ENCODE data around the gene LZIC.
A peak's percentile ranks its signal among the peaks of the same experiment; 100 is the strongest.

Gene LZIC

GRCh38 chr1:9904596-9904995 is 38.6 kb downstream of the LZIC start:
- Histone ChIP-seq H3K27ac (ENCODE audit: poor library complexity, severe bottlenecking) (peak overlapping the region; percentile 1), H3K27me3 (ENCODE audit: insufficient read depth, poor library complexity, severe bottlenecking) (no peaks in the 10 kb centered on the region), H3K4me1 (ENCODE audit: insufficient read depth, poor library complexity, severe bottlenecking) (peaks cover 12% of the 10 kb centered on the region), H3K9me3 (ENCODE audit: severe bottlenecking) (no peaks in the 10 kb centered on the region), H3K36me3 (ENCODE audit: low read depth) (no peaks in the 10 kb centered on the region; the same call in 1 of the 2 replicates), H3K4me3 (ENCODE audit: severe bottlenecking) (no peak overlapping the region)
- ATAC-seq (ENCODE audit: low read depth) (no peak), DNase-seq (ENCODE audit: low spot score) (no peak)
- TF ChIP-seq, protein P1, sequence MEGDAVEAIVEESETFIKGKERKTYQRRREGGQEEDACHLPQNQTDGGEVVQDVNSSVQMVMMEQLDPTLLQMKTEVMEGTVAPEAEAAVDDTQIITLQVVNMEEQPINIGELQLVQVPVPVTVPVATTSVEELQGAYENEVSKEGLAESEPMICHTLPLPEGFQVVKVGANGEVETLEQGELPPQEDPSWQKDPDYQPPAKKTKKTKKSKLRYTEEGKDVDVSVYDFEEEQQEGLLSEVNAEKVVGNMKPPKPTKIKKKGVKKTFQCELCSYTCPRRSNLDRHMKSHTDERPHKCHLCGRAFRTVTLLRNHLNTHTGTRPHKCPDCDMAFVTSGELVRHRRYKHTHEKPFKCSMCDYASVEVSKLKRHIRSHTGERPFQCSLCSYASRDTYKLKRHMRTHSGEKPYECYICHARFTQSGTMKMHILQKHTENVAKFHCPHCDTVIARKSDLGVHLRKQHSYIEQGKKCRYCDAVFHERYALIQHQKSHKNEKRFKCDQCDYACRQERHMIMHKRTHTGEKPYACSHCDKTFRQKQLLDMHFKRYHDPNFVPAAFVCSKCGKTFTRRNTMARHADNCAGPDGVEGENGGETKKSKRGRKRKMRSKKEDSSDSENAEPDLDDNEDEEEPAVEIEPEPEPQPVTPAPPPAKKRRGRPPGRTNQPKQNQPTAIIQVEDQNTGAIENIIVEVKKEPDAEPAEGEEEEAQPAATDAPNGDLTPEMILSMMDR (IDR thresholded peaks at IDR 0.05; ENCODE audit: poor library complexity, severe bottlenecking), result no peak

DNA sequence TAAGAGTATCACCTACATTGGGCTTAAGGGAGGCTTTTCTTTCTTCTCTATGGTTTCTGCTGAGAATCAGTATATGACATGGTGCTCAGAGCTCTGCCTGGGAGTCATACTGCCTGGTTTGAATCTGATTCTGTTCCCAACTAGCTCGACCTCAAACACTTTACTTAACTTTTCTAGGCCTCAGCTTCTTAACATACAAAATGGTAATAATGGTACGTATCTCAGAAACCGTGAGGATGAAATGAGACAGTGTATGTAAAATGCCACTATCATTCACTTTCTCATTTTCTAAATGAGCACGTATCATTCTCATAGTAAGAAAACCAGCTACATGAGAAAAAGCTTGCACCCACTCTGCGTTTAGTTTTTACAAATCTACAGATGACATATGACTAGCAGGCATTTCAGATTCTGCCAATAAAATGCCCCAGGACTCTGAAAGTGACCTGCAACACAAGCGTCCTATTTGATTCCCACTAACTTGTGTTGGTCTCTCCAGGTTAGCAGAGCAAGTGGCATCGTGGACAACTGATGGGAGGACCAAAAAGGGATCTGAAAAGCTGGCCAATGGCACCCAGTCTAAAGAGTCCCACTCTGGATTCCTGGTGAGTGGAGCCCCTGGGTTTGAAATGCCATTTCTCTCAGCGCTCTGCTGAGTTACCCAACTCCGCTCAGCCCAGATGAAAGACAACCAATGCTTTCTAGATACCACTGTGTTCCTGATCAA is 39.2 kb downstream of the LZIC start:
- no peaks in the 10 kb centered on the region; the same call in 1 of the 2 replicates for H3K36me3 ChIP-seq (ENCODE audit: low read depth)
- no peaks in the 10 kb centered on the region for H3K9me3 ChIP-seq (ENCODE audit: severe bottlenecking)
- no peaks in the 10 kb centered on the region for H3K27me3 ChIP-seq (ENCODE audit: insufficient read depth, poor library complexity, severe bottlenecking)
- H3K4me3 ChIP-seq (ENCODE audit: severe bottlenecking), result no peak overlapping the region
- H3K4me1 ChIP-seq (ENCODE audit: insufficient read depth, poor library complexity, severe bottlenecking), result peaks cover 15% of the 10 kb centered on the region
- TF ChIP-seq, protein P1 (IDR thresholded peaks at IDR 0.05; ENCODE audit: poor library complexity, severe bottlenecking), result no peak
- ATAC-seq (ENCODE audit: low read depth) (no peak), DNase-seq (ENCODE audit: low spot score) (no peak)
- no peak overlapping the region for H3K27ac ChIP-seq (ENCODE audit: poor library complexity, severe bottlenecking)

- TF ChIP-seq, protein P1 (IDR thresholded peaks at IDR 0.05; ENCODE audit: poor library complexity, severe bottlenecking), result no peak
- DNase-seq (ENCODE audit: low spot score) (no peak), ATAC-seq (ENCODE audit: low read depth) (no peak)
- Histone ChIP-seq H3K27ac (ENCODE audit: poor library complexity, severe bottlenecking) (peak overlapping the region; percentile 82), H3K27me3 (ENCODE audit: insufficient read depth, poor library complexity, severe bottlenecking) (no peaks in the 10 kb centered on the region), H3K36me3 (ENCODE audit: low read depth) (no peaks in the 10 kb centered on the region; the same call in 1 of the 2 replicates), H3K9me3 (ENCODE audit: severe bottlenecking) (no peaks in the 10 kb centered on the region), H3K4me1 (ENCODE audit: insufficient read depth, poor library complexity, severe bottlenecking) (peaks cover 21% of the 10 kb centered on the region), H3K4me3 (ENCODE audit: severe bottlenecking) (no peak overlapping the region)
Measured at GRCh38 chr1:9902060-9902452, 41.1 kb downstream of the LZIC start.

- Histone ChIP-seq H3K27me3 (ENCODE audit: insufficient read depth, poor library complexity, severe bottlenecking) (no peaks in the 10 kb centered on the region), H3K4me1 (ENCODE audit: insufficient read depth, poor library complexity, severe bottlenecking) (peaks cover 21% of the 10 kb centered on the region), H3K27ac (ENCODE audit: poor library complexity, severe bottlenecking) (peak overlapping the region; percentile 82), H3K4me3 (ENCODE audit: severe bottlenecking) (no peak overlapping the region), H3K9me3 (ENCODE audit: severe bottlenecking) (no peaks in the 10 kb centered on the region), H3K36me3 (ENCODE audit: low read depth) (no peaks in the 10 kb centered on the region; the same call in 1 of the 2 replicates)
- TF ChIP-seq, protein P1 (IDR thresholded peaks at IDR 0.05; ENCODE audit: poor library complexity, severe bottlenecking), result no peak
- DNase-seq (ENCODE audit: low spot score) (no peak), ATAC-seq (ENCODE audit: low read depth) (no peak)
Measured at GRCh38 chr1:9901148-9902059, 41.8 kb downstream of the LZIC start.

All from RWPE2 (cell line).